Colonic mucosa (tissue), 4 donors: ENCODE results near the gene GARIN3. TPM values are rescaled to one million over a fixed set of nuclear protein-coding genes. Genes with fewer than 3 reads are reported as not detected.
"Not testable (repeated sequence)": the region's sequence is repeated elsewhere in the genome, so short reads cannot be mapped to it uniquely, and the experiment has no call there.

ENCODE experiments used
- DNase-seq: peaks from one replicate; pipeline ENCODE4 v3.0.0-alpha.2; 2020
- H3K27ac ChIP-seq: fragments of 200-600 bp; one replicate; pipeline ENCODE4 v1.8.0; 2021
- H3K27me3 ChIP-seq: fragments of 200-600 bp; one replicate; pipeline ENCODE4 v1.8.0; 2021
- H3K36me3 ChIP-seq: fragments of 200-600 bp; one replicate; pipeline ENCODE4 v1.8.0; 2021
- H3K4me1 ChIP-seq: fragments of 200-600 bp; one replicate; pipeline ENCODE4 v1.8.0; 2021; ENCODE audit warnings: mild to moderate bottlenecking
- H3K4me3 ChIP-seq: fragments of 200-600 bp; one replicate; pipeline ENCODE4 v1.8.0; 2021
- H3K9ac ChIP-seq, 2 donors: one replicate each; pipeline ENCODE4 v1.7.0; 2013; ENCODE audit warnings: control low read depth in 2 of 2, low read depth in 2 of 2, low read length in 2 of 2
- H3K9me3 ChIP-seq: fragments of 200-600 bp; one replicate; pipeline ENCODE4 v1.8.0; 2021
- intact Hi-C: fragments of 100-400 bp; cut with DNase I; formaldehyde crosslinking; loops from one replicate; pipeline ENCODE4 v1.14.1; 2022
- total RNA-seq, 2 donors: library from RNA; stranded (reverse); fragmentation: NEBNext Ultra II Directional in 1 of 2; extraction: Animal tissue kit (Norgen Biotek cat#: 25700) in 1 of 2; gene quantifications; one replicate each; pipeline ENCODE4 v1.2.1, GENCODE V29; 2021
- TF ChIP-seq, protein P1 (sequence below): fragments of 200-600 bp; IDR thresholded peaks from one replicate; pipeline ENCODE4 v1.8.0; 2022; ENCODE audit warnings: antibody characterized with exemption, mild to moderate bottlenecking
- donor health status: healthy.
- donor health status: DM: no; HTN: no; CAD: no.
- donor health status: DM: no; HTN: no; CAD: no.

The GARIN3 gene
- total RNA-seq, 2 donors from 2014 or later: not detected

DNA sequence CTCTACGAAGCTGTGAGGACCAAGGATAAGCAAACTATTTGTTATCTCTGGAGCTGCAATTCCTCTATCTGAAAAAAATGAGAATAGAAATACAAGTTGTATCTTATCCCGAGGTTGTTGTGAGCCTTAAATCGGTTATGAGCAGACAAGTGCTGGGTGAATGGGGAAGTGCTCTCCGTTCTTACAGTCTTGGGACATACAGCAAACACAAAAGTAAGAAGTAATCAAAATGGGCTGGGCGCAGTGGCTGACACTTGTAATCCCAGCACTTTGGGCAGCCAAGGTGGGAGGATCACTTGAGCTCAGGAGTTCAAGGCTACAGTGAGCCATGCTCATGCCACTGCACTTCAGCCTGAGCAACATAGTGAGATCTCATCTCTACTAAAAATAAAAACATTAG is 46.2 kb upstream of the GARIN3 start:
- Histone ChIP-seq H3K27me3 (no peaks in the 10 kb centered on the region), H3K27ac (no peak overlapping the region), H3K9me3 (no peaks in the 10 kb centered on the region), H3K4me1 (no peaks in the 10 kb centered on the region), H3K9ac (no peak overlapping the region), H3K4me3 (no peak overlapping the region), H3K36me3 (no peaks in the 10 kb centered on the region)
- DNase-seq: no peak
- TF ChIP-seq, protein P1, sequence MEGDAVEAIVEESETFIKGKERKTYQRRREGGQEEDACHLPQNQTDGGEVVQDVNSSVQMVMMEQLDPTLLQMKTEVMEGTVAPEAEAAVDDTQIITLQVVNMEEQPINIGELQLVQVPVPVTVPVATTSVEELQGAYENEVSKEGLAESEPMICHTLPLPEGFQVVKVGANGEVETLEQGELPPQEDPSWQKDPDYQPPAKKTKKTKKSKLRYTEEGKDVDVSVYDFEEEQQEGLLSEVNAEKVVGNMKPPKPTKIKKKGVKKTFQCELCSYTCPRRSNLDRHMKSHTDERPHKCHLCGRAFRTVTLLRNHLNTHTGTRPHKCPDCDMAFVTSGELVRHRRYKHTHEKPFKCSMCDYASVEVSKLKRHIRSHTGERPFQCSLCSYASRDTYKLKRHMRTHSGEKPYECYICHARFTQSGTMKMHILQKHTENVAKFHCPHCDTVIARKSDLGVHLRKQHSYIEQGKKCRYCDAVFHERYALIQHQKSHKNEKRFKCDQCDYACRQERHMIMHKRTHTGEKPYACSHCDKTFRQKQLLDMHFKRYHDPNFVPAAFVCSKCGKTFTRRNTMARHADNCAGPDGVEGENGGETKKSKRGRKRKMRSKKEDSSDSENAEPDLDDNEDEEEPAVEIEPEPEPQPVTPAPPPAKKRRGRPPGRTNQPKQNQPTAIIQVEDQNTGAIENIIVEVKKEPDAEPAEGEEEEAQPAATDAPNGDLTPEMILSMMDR: no peak
- intact Hi-C loops: no loop called here

DNA sequence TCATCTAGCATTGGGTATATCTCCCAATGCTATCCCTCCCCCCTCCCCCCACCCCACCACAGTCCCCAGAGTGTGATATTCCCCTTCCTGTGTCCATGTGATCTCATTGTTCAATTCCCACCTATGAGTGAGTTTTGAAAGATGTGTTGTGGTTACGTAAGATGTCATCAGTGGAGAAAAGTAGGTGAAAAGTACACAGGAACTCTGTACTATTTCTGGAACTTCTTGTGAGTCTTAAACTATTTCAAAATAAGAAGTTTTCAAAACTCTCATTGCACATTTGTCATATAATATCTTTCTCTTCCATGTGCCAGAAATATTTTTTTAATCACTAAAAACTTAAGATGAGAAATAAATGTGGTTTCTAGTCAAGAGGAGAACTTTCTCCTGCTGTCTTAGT is 44.6 kb upstream of the GARIN3 start:
- H3K9ac ChIP-seq, H3K9me3 ChIP-seq, H3K4me3 ChIP-seq, H3K36me3 ChIP-seq, DNase-seq, intact Hi-C loops, H3K4me1 ChIP-seq, H3K27ac ChIP-seq, H3K27me3 ChIP-seq: not testable (repeated sequence)

- TF ChIP-seq, protein P1: no peak
- Histone ChIP-seq H3K27me3 (no peaks in the 10 kb centered on the region), H3K4me1 (no peaks in the 10 kb centered on the region), H3K27ac (no peak overlapping the region), H3K36me3 (no peaks in the 10 kb centered on the region), H3K4me3 (no peak overlapping the region), H3K9ac (no peak overlapping the region), H3K9me3 (no peaks in the 10 kb centered on the region)
- no peak for DNase-seq
- intact Hi-C loops: no loop called here
Observed at GRCh38 chr5:157205708-157206107, 39.6 kb upstream of the GARIN3 start.

DNA sequence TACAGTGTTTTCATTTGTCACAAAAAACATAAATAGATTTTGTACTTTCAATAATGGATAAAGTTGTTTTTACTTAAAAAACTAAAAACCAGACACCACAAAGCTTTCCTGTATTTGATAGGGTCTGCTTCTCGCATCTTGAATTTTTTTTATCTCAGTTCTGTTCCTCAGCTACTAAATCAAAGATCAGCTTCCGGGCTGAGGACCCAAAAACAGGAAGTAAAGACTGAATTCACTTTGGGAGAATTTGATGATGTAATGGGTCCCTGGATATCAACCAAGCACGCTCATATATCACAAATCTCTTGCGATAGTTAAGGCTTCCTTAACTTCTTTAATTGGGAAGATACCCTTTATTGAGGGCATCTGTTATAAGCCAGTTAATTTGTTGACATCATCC is 38.7 kb upstream of the GARIN3 start:
- Histone ChIP-seq H3K27me3 (no peaks in the 10 kb centered on the region), H3K4me1 (no peaks in the 10 kb centered on the region), H3K36me3 (no peaks in the 10 kb centered on the region), H3K9me3 (no peaks in the 10 kb centered on the region), H3K9ac (no peak overlapping the region), H3K27ac (no peak overlapping the region), H3K4me3 (no peak overlapping the region)
- TF ChIP-seq, protein P1: no peak
- intact Hi-C loops: no loop called here
- DNase-seq: no peak

- no peak overlapping the region for H3K4me3 ChIP-seq
- TF ChIP-seq, protein P1: no peak
- H3K27me3 ChIP-seq: no peaks in the 10 kb centered on the region
- H3K36me3 ChIP-seq: no peaks in the 10 kb centered on the region
- intact Hi-C loops: no loop called here
- no peaks in the 10 kb centered on the region for H3K9me3 ChIP-seq
- no peaks in the 10 kb centered on the region for H3K4me1 ChIP-seq
- no peak overlapping the region for H3K27ac ChIP-seq
- no peak for DNase-seq
- no peak overlapping the region for H3K9ac ChIP-seq
Observed at GRCh38 chr5:157203417-157203816, 37.4 kb upstream of the GARIN3 start.

- H3K4me1 ChIP-seq: no peaks in the 10 kb centered on the region
- intact Hi-C loops: no loop called here
- no peaks in the 10 kb centered on the region for H3K36me3 ChIP-seq
- H3K4me3 ChIP-seq: no peak overlapping the region
- no peak overlapping the region for H3K27ac ChIP-seq
- H3K27me3 ChIP-seq: no peaks in the 10 kb centered on the region
- no peaks in the 10 kb centered on the region for H3K9me3 ChIP-seq
- TF ChIP-seq, protein P1: no peak
- no peak overlapping the region for H3K9ac ChIP-seq
- DNase-seq: no peak
Observed at GRCh38 chr5:157201857-157202256, 35.8 kb upstream of the GARIN3 start.
